HFFc6 (cell line): ENCODE results near the gene TFR2. TPM values are rescaled to one million over a fixed set of nuclear protein-coding genes. Genes with fewer than 3 reads are reported as not detected.

Experiments used
- DNase-seq: peaks from one replicate; pipeline ENCODE4 v3.0.0-alpha.2; 2018
- H3K27ac Mint-ChIP-seq: 2 replicates; pipeline ENCODE4 v1.8.0; 2020; ENCODE audit warnings: mild to moderate bottlenecking, mixed read lengths
- H3K27me3 Mint-ChIP-seq: 2 replicates; pipeline ENCODE4 v1.8.0; 2021; ENCODE audit warnings: mild to moderate bottlenecking, moderate library complexity, mixed read lengths; ENCODE audit not compliant: insufficient read depth
- H3K36me3 Mint-ChIP-seq: 2 replicates; pipeline ENCODE4 v1.8.0; 2021; ENCODE audit warnings: low read depth, mixed read lengths
- H3K4me1 Mint-ChIP-seq: 2 replicates; pipeline ENCODE4 v1.8.0; 2020; ENCODE audit warnings: low read depth, mixed read lengths
- H3K4me3 Mint-ChIP-seq: 2 replicates; pipeline ENCODE4 v1.8.0; 2020; ENCODE audit warnings: mild to moderate bottlenecking, moderate library complexity, mixed read lengths
- H3K9me3 Mint-ChIP-seq: 2 replicates; pipeline ENCODE4 v1.8.0; 2020; ENCODE audit warnings: mild to moderate bottlenecking, mixed read lengths
- total RNA-seq, 6 experiments: library from RNA; stranded (reverse); fragmentation: NEBNext Ultra II Directional; extraction: Animal tissue kit (Norgen Biotek cat#: 25700); gene quantifications; 2 replicates in 1 of 6; 3 replicates in 5 of 6; pipeline ENCODE4 v1.2.3, GENCODE V29; 2021
- TF ChIP-seq, protein P1 (sequence below): fragments of 200-600 bp; sonication (generic); IDR thresholded peaks from 2 replicates; pipeline ENCODE4 v1.5.0; 2021; ENCODE audit warnings: antibody characterized with exemption, mild to moderate bottlenecking

TFR2 gene
- total RNA-seq, 6 experiments from 2014 or later = 0.16 to 1.1 (median 0.27) TPM; not detected in 2

DNA sequence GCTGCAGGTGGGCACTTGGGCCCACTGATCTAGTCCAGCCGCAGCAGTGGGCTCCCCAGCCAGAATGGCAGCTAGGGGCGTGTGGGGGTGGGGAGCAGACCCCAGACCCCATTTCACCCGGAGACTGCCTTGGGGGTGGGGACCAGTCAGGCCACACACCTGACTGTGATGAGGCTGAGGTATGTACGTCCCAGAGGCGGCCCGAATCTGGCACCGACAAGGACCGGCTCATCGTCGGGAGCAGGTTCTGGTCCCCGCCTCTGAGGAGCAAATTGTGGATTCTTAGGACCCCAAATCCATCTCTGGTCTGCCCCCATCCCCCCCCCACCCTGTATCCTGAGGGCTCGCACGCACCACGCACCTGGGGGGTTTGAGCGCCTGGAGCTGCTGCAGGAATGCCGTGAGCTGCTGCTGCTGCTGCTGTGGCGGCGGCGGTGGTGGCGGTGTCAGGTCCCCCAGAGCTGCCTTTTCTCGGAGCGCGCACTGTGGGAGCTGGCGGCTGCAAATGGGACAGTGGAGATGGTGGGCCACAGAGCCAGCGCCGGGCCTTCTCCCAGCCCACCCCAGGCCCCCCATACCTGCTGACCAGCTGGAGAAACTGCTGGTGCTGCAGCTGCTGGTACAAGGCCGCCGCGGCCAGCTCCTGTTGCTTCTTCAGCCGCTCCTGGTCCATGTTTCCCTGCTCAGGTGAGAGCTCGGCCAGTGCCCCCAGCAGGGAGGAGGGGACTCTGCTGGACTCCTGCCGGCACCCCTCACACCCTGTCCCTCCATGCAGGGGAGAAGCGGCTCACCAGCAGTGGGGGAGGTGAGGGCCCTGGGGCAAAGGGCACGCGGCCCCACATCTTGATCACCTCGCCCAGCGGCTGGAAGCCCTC lies 42.5 kb upstream of the TFR2 start:
- Mint-ChIP-seq H3K4me3 (no peak overlapping the region), H3K9me3 (no peaks in the 10 kb centered on the region), H3K4me1 (peaks cover 35% of the 10 kb centered on the region), H3K27ac (no peak overlapping the region), H3K36me3 (peaks cover 9% of the 10 kb centered on the region; the same call in 1 of the 2 replicates), H3K27me3 (peaks cover 3% of the 10 kb centered on the region)
- DNase-seq = no peak
- TF ChIP-seq, protein P1, sequence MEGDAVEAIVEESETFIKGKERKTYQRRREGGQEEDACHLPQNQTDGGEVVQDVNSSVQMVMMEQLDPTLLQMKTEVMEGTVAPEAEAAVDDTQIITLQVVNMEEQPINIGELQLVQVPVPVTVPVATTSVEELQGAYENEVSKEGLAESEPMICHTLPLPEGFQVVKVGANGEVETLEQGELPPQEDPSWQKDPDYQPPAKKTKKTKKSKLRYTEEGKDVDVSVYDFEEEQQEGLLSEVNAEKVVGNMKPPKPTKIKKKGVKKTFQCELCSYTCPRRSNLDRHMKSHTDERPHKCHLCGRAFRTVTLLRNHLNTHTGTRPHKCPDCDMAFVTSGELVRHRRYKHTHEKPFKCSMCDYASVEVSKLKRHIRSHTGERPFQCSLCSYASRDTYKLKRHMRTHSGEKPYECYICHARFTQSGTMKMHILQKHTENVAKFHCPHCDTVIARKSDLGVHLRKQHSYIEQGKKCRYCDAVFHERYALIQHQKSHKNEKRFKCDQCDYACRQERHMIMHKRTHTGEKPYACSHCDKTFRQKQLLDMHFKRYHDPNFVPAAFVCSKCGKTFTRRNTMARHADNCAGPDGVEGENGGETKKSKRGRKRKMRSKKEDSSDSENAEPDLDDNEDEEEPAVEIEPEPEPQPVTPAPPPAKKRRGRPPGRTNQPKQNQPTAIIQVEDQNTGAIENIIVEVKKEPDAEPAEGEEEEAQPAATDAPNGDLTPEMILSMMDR = no peak

DNA sequence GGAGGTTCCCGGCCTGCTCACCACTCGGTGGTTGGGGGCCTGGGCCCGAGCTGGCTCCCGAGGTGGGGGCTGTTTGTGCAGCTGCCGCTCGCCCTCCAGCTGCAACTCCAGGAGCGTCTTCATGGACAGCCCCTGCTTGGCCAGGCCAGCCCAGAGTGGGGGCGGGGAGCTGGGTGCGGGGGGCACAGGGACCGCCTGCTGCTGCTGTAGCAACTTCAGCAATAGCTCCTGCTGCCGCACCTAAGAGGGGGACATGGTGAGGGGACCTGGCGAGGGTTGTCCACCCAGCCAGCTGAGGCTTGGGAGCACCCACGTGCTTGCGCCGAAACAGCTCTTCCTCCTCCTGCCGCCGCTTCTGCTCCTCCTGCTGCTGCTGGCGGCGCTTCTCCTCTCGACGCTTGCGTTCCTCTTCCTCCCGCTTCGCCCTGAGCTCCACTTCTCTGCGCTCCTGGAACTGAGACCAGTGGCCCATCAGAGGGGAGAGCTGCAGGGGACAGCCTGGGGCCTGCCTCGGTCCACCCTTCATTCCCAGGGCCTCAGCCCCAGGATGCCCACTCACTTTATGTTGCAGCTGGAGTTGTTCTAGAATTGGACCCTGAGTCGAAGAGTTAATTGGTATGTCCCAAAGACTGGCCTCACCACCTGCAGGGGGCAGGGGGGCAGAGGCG lies 41.8 kb upstream of the TFR2 start:
- H3K36me3 Mint-ChIP-seq = peaks cover 13% of the 10 kb centered on the region; the same call in 1 of the 2 replicates
- H3K4me1 Mint-ChIP-seq = peaks cover 29% of the 10 kb centered on the region
- H3K4me3 Mint-ChIP-seq = no peak overlapping the region
- H3K27ac Mint-ChIP-seq = no peak overlapping the region
- H3K27me3 Mint-ChIP-seq = peaks cover 4% of the 10 kb centered on the region
- TF ChIP-seq, protein P1 = no peak
- no peaks in the 10 kb centered on the region for H3K9me3 Mint-ChIP-seq
- no peak for DNase-seq

DNA sequence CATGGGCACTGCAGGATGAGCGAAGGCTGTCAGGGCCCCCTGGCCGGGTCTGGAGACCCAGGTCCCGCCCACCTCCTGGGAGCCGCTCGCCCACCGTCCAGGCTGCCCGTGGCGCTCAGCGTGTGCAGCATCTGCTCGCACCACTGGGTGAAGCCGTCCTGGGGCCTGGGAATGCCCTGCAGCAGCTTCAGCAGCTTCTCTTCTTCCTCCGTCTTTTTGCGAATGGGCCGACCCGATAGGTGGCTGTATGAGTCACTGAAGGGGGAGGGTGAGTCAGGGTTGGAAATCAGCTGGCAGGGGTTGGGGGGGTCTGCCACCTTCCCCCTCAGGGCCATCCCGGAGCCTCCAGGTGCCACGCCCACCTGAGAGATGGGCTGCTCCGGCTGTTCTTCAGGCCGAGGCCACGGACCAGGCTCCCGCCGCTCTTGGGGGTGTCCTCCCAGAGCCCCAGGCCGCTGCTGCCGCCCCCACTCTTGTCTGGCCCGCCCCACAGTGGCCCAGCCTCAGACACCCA lies 40.9 kb upstream of the TFR2 start:
- Mint-ChIP-seq H3K36me3 (peaks cover 17% of the 10 kb centered on the region; the same call in 1 of the 2 replicates), H3K9me3 (no peaks in the 10 kb centered on the region), H3K27ac (no peak overlapping the region; the same call in 1 of the 2 replicates), H3K27me3 (peaks cover 7% of the 10 kb centered on the region), H3K4me3 (no peak overlapping the region; the same call in 1 of the 2 replicates), H3K4me1 (peaks cover 27% of the 10 kb centered on the region; the same call in 1 of the 2 replicates)
- TF ChIP-seq, protein P1 = no peak
- peak; percentile 43 for DNase-seq

DNA sequence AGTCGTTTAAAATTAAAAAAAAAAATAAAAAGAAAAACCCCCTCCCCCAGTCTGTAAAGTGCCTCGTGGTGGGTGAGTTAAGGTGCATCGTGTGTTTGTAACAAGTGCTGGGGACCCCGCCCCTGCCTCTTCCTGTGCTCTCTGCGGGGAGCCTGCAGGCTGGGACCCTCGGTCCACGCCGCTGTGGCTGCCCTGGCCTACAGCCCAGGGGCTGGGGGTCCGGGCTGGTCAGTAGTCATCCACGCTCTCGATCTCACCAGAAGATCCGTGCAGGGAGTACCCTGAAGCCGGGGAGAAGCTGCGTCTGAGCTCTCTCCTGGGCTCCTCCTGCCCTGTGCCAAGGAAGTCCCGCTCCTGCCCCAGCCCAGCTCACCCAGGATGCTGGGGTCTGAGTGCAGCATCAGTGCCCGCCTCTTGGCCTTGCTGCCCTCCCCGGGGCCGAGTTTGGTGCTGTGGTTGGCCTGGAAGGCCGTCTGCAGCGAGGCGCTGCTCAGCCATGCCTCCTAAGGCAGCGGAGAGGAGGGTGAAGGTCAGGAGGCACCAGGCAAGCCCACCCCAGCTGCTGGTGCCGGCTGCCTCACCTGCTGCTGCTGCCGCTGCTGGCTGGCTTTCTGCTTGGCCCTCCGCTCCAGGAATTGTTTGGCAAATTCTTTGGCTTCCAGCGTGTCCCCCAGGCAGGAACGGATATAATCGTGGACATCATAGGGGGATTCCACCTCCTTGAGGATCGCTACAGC lies 40.3 kb upstream of the TFR2 start:
- no peaks in the 10 kb centered on the region for H3K9me3 Mint-ChIP-seq
- no peak overlapping the region; the same call in 1 of the 2 replicates for H3K27ac Mint-ChIP-seq
- TF ChIP-seq, protein P1 = no peak
- no peak for DNase-seq
- H3K36me3 Mint-ChIP-seq = peaks cover 17% of the 10 kb centered on the region; the same call in 1 of the 2 replicates
- no peak overlapping the region for H3K4me3 Mint-ChIP-seq
- H3K27me3 Mint-ChIP-seq = peaks cover 7% of the 10 kb centered on the region
- H3K4me1 Mint-ChIP-seq = peaks cover 28% of the 10 kb centered on the region; the same call in 1 of the 2 replicates
